Stimulated activated CD4-positive, alpha-beta T cell treated with anti-CD3 and anti-CD28 coated beads, Interleukin-1b, Interleukin-23, amount 100 ng/mL, for 4 hours (primary cell): ENCODE results near the gene MED27.
"Not testable (repeated sequence)": the region's sequence is repeated elsewhere in the genome, so short reads cannot be mapped to it uniquely, and the experiment has no call there.

Experiments used
- DNase-seq, 2 donors: peaks; one replicate each; pipeline ENCODE4 v3.0.0-alpha.2; 2020; ENCODE audit warnings: low read depth in 2 of 2

The MED27 gene

GRCh38 chr9:132077881-132078698 lies 1.6 kb downstream of the MED27 start:
- peak in 1 of 2 donors; percentile 9 for DNase-seq

DNA sequence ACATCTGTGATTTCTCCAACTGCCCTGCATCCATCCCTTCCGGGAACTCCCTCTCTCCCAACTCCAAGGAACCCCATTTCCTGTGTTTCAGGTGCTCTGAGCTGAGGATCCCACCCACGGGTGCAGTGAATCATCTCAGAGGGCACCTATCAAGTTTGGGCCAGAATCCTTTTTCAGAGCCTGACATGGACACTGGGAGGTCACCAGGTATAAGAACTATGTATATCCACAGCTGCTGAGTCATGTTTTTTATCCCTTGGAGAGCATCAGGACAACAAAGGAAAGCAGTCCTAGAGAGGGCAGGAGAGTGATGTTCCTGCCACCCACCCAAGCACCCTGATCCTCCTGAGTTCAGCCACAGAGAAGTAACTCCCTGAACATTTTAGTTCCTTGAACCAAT lies 3.8 kb downstream of the MED27 start:
- DNase-seq: no peak

DNA sequence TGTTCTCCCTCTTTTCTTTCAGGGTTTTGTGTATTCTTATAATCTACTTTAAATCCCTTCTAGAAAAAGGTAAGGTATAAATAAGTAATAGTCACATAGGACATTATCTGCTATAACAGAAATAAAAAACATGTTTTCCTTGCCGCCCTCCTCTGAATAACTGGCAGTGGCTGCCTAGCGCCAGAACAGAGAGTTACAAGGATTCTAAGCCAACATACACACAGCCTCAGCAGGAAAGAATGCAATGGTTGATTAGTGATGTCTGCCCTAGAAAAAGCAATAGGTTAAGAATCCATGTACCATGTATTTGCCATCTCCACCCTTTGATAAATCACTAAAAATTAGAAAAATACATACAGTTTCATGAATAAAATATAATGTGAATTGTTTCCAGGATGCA lies 4.9 kb downstream of the MED27 start:
- DNase-seq: no peak

DNA sequence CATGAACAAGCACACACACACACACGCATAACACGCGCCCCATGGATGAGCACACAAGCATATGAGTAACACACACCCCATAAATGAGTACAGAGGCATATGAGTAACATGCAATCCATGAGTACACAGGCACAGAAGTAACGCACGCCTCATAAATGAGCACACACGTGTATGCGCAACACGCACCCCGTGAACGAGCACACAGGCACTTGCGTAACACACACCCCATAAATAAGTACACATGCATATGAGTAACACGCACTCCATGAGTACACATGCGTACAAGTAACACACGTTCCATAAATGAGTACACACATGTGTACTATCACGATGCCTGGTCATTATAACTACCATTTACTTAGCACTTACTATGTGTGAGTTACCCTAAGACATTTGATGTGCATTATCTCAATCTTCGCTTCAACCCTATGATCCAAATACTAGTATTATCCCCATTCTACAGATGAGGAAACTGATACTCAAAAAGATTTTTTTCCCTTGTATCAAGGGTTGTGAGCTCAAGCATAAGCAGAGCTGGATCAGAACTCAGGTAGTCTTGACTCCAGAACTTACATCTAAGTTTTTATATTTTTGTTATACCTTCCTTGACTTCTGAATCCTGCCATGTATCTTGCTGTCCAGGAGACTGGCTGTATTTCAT lies 7.7 kb downstream of the MED27 start:
- DNase-seq: no peak

DNA sequence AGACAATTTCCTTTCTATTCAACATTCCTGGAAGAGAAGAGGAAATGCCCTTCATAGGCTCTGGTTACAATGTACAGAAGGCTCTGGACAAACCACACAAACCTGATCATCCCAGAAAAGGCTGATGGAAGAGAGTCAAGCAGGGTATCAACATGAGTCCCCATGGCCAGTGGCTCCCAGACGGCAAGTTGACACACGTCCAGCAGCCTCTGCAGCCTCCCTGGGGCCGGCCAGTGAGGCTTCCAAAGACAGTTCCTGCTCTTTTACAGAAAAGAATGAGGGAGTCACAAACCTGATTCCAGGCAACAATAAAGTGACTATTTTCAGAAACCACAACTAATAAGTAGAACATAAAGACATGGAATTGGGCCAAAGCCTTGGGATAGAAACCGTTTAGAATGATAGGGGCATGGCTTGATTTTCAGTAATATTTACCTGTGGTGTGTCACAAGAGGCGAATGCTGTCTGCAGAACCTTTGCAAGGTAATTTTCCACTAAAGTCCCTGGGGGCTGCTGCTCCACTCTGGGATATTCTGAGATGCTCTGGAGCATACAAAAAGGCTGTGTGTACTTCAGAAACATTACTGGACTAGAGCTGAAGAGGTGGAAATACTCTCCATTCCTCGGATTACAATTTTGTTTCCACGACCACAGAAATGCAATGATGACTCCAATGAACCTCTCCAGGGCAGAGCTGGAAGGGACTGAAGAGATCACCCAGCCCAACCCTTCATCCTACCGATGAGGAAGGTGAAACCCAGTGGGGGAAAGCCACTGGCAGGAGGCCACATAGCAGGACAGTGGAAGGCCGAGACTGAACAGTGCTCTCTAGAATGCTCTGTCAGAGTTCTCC lies 10.4 kb downstream of the MED27 start:
- no peak for DNase-seq

DNA sequence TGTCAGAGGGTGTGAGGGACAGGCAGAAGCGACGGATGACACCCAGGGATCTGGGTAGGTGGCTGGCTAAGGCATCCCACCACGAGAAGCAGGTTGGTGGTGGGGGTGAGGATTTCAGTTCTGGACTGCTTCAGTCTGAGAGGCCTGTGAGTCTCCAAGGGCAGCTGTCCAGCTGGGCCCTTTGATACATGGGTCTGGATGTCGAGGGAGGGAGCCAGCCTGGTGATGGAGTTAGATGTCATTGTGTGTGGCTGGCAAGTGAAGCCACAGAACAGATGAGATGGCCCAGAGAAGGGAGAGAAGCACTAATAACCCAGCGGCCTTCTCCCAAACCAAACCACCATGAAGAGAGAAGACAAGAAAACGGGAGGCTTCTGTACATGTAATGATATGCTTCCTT lies 11.1 kb downstream of the MED27 start:
- DNase-seq: no peak

DNA sequence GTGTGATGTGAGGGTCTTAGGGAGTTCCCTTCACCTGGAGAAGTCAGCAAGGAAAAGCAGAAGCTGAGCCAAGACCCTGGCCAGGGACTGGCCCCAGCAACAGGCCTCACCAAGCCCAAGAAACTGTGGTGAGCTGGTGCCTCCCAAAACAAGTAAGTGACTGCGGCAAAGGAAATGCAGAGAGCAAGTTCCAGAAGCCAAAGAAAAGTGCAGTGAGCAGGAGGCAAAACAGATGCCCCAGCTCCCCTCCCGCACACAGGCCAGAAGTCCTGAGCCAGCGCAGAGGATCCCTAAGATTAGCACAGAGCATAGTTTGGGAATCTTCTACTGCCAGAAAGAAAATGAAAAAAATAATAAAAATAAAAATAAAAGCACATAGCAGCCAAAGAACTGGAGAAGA lies 13.2 kb downstream of the MED27 start:
- DNase-seq: no peak

DNA sequence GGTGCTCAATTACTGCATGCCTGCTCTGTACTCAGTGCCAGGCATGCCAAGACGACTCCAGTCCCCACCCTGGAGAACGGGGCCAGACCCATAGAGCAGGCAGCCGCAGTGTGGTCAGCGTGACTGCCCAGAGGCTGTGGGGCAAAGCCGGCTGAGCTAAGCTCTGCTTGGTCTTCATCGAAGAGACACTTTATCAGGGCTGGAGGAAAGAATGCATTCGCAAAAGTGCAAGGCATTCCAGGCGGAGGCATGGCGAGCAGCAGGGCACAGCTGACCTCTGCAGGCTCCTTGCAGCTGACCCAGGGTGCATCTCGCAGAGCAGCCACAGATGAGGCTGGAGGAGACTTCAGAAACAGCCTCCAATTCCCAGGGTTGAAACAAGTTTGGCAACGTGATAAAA lies 13.6 kb downstream of the MED27 start:
- no peak for DNase-seq

GRCh38 chr9:132063281-132063680 lies 16.4 kb downstream of the MED27 start:
- no peak for DNase-seq

- no peak for DNase-seq
Measured at GRCh38 chr9:132062806-132063205, 16.9 kb downstream of the MED27 start.

DNA sequence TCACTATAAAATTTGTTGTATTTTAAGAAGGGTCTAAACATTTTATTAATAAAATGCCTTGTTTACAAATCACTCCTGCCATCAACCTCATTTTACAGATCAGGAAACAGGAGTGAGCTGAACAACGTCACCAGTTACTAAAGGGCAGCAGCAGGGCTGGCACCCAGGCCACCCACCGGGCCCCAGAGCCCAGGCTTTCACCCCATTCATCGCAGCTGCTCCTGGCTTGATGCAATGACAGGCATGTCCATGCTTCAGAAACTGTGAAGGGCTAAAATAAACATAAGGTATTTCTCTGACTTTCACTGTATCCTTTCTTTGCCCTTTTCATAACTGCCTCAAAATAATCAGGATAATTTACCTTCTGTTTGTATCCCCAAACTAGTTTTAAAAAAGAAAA lies 18.1 kb downstream of the MED27 start:
- DNase-seq: no peak

GRCh38 chr9:132059361-132059760 lies 20.3 kb downstream of the MED27 start:
- DNase-seq: no peak

DNA sequence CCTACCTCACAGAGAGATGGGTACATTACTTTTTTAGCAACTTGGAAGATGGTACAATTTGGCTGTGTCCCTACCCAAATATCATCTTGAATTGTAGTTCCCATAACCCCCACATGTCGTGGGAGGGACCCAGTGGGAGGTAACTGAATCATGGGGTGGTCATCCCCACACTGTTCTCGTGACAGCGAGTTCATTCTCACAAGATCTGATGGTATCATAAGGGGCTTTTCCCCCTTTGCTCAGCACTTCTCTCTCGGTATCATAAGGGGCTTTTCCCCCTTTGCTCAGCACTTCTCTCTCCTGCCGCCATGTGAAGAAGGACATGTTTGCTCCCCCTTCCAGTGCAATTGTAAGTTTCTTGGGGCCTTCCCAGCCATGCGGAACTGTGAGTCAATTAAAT lies 21.4 kb downstream of the MED27 start:
- DNase-seq: not testable (repeated sequence)

- DNase-seq: no peak
Measured at GRCh38 chr9:132056717-132057560, 22.7 kb downstream of the MED27 start.

- DNase-seq: no peak
Measured at GRCh38 chr9:132055756-132056155, 23.9 kb downstream of the MED27 start.

DNA sequence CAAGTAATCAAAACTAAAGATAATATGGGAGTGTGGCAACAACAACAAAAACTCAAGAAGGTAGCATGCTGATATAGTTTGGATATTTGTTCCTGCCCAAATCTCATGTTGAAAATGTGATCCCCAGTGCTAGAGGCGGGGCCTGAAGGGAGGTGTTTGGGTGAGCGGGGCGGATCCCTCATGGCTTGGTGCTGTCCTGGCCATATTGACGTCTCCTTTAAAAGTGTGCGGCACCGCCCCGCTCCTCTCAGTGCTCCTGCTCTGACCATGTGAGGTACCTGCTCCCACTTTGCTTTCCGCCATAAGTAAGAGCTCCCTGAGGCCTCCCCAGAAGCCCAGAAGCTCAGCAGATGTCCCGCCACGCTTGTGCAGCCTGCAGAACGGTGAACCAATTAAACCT lies 25.6 kb downstream of the MED27 start:
- DNase-seq: no peak

GRCh38 chr9:132049900-132050299 lies 29.8 kb downstream of the MED27 start:
- no peak for DNase-seq

DNA sequence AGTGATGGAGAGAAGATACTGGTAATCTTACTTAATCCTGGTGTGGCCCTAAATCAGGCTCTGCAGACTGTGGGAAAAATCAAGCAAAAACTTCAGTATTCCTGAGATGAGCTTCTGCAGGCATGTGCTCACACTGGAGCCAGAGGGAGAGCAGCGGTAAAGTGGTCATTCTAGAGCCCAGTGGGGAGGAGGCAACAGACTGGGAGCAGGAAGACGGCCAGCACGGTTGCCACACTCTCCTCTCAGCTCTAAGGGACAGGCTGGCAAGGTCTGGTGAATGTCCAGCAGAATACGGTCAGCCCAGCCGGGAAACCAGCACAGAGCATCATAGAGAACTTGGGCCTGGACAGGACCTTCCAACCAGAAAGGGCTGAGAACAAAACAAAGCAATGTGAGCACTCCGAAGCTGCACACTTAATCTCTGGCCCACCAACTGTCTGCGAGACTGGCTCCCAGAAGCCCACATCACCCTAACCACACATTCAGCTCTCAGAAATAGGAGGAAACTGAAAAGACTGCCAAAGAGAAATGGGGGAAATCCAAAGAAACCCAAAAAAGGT lies 30.3 kb downstream of the MED27 start:
- no peak for DNase-seq

- no peak for DNase-seq
Measured at GRCh38 chr9:132048201-132048600, 31.5 kb downstream of the MED27 start.

DNA sequence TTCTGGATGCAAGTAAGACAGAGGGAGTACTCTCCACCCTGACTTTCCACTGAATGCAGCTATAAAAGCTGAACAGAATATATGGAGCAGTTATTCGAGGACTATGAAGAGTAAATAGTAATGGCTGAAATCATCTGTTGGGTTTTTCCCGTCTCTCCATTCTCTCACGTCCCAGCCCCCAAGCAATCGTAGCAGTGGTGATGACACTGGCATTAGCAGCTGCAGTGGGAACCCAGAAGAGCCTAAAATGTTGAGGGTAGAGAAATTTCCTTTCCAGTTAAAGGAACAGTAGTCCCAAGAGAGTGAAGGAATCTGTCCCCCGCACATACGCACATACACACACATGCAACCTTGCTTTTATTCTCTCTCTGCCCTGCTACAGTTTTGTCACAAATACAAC lies 33.2 kb downstream of the MED27 start:
- no peak for DNase-seq

DNA sequence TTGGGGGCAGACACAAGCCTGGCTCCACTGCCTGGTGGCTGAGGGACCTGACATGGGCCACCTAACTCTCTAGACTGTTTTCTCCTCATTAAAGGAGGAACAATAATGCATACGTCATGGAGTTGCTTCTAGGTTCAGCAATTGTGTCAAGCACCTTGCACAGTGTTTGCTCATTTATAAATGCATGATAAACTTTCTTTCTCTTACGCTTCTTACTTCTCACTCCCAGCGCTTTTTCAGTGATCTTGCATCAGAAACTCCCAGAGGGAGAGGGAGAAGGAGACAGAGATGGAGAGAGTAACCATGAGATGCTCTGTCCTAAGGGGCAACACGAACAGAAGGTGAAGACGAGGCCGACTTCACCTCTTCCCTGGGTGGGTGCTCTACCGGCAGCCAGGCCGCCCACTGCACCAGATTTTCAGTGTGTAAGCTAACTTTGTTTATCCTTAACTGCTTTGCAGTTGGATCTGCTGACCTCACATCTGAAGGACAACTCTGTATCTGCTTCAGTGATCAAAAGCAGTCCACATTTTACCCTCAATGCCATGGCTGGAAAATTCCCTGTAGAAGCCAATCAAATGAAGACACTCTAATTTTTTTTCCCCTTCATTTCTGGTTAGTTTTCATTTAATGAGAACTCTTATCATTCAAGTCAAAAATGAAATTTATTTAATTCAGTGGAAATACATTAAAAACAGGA lies 35.3 kb downstream of the MED27 start:
- DNase-seq: no peak
